Activated T-cell treated with anti-CD3 and anti-CD28 coated beads, Interleukin-2, amount 50 U/mL, for 24 hours (primary cell): ENCODE results near the gene PFKFB3.
A peak's percentile ranks its signal among the peaks of the same experiment; 100 is the strongest.
"Not testable (repeated sequence)": the region's sequence is repeated elsewhere in the genome, so short reads cannot be mapped to it uniquely, and the experiment has no call there.

Experiments used
- DNase-seq: peaks from one replicate; pipeline ENCODE4 v3.0.0-alpha.2; 2020
- H3K27ac Mint-ChIP-seq: 2 replicates; pipeline ENCODE4 v1.8.0; 2020; ENCODE audit warnings: mild to moderate bottlenecking, mixed read lengths
- H3K27me3 Mint-ChIP-seq: 2 replicates; pipeline ENCODE4 v1.8.0; 2020; ENCODE audit warnings: mixed read lengths
- H3K36me3 Mint-ChIP-seq: 2 replicates; pipeline ENCODE4 v1.8.0; 2020; ENCODE audit warnings: low read depth, mixed read lengths
- H3K4me1 Mint-ChIP-seq: 2 replicates; pipeline ENCODE4 v1.8.0; 2020; ENCODE audit warnings: low read depth, mixed read lengths
- H3K4me3 Mint-ChIP-seq: 2 replicates; pipeline ENCODE4 v1.8.0; 2020; ENCODE audit warnings: mild to moderate bottlenecking, moderate library complexity, mixed read lengths
- H3K9me3 Mint-ChIP-seq: 2 replicates; pipeline ENCODE4 v1.8.0; 2020; ENCODE audit warnings: mixed read lengths

The PFKFB3 gene

DNA sequence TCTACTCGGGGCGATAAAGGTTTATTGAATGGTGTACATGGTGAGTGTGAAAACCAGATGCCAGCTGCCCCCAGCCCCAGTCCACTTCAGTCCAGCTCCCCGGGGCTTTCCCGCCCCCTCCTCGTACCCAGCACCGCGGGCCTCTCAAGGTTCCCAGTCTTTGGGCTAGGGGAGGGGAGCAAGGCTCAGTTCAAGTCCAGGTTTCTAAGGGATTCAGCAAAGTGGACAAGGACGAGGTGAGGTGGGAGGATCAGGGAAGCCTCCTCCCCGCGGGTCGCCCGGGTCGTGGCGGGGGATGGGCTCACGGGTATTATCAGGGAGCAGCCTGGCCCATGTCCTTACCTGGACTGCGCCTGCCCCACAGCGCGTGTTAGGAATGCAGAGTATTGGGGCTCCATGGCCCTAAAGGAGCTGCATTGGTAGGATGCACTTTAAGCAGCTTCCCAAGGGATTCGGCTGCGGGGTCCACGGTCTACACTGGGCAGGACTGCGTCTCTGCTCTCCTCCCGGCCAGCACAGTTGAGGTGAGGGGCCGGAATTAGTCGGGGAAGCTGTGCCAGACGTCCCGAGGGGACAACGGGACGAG lies 541 bp upstream of the PFKFB3 start:
- H3K27me3 Mint-ChIP-seq: no peaks in the 10 kb centered on the region
- no peak for DNase-seq
- no peaks in the 10 kb centered on the region for H3K9me3 Mint-ChIP-seq
- H3K4me1 Mint-ChIP-seq: peaks cover 46% of the 10 kb centered on the region
- H3K27ac Mint-ChIP-seq: peak overlapping the region; percentile 96
- peak overlapping the region; percentile 83 for H3K4me3 Mint-ChIP-seq
- H3K36me3 Mint-ChIP-seq: peaks cover 14% of the 10 kb centered on the region

DNA sequence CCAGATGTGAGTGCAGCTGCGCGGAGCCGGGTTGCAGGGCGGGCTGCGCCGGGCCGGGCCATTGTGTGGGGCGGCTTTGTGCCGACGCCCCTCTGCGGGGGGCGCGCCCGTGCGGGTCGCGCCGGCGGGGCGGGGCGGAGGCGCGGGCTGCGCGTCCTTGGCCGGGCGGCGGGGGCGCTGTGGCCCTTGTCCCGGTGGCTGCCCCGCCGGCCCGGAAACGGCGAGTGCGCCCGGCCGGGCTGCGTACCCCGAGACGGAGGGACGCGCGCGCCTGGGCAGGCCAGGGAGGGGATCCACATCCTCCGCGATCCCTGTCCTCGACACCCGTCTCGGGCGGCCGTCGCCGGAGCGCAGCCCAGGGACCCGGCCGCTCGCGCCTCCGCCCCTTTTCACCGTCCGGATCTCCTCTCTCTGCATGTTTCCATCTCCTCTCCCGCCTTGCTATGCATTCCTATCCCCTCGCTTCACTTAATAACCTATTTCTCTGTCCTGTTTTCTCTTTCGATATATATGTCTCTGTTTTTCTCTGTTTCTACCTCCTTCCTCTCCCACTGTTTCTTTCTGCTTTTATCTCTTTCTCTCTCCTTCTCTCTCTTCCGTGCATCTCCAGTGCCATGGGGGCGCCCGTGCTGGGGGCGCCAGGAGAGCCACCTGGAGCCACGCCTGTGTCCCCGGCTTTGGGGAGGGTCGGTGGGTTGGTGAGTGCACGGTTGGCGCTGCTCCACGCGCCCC lies 765 bp downstream of the PFKFB3 start:
- Mint-ChIP-seq H3K36me3 (peaks cover 23% of the 10 kb centered on the region), H3K9me3 (no peaks in the 10 kb centered on the region), H3K4me3 (peak overlapping the region; percentile 89), H3K27me3 (no peaks in the 10 kb centered on the region), H3K27ac (peak overlapping the region; percentile 90), H3K4me1 (peaks cover 50% of the 10 kb centered on the region)
- peak; percentile 79 for DNase-seq

DNA sequence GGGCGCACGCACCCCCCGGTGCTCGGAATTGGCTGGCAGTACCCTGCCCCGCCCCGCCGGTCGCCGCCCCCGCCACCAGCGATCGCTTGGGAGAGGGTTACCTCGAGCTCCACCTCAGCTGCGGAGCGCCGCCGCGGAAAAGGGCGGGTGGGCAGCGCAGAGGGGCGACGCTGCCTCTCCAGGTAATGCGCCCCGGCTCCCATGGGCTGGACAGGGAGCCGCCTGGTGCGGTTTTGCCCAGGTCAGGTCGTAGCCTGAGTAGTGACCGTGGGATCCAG lies 1.3 kb downstream of the PFKFB3 start:
- Mint-ChIP-seq H3K4me3 (peak overlapping the region; percentile 89), H3K9me3 (no peaks in the 10 kb centered on the region), H3K36me3 (peaks cover 28% of the 10 kb centered on the region), H3K4me1 (peaks cover 53% of the 10 kb centered on the region), H3K27ac (no peak overlapping the region), H3K27me3 (no peaks in the 10 kb centered on the region)
- DNase-seq: peak; percentile 77

DNA sequence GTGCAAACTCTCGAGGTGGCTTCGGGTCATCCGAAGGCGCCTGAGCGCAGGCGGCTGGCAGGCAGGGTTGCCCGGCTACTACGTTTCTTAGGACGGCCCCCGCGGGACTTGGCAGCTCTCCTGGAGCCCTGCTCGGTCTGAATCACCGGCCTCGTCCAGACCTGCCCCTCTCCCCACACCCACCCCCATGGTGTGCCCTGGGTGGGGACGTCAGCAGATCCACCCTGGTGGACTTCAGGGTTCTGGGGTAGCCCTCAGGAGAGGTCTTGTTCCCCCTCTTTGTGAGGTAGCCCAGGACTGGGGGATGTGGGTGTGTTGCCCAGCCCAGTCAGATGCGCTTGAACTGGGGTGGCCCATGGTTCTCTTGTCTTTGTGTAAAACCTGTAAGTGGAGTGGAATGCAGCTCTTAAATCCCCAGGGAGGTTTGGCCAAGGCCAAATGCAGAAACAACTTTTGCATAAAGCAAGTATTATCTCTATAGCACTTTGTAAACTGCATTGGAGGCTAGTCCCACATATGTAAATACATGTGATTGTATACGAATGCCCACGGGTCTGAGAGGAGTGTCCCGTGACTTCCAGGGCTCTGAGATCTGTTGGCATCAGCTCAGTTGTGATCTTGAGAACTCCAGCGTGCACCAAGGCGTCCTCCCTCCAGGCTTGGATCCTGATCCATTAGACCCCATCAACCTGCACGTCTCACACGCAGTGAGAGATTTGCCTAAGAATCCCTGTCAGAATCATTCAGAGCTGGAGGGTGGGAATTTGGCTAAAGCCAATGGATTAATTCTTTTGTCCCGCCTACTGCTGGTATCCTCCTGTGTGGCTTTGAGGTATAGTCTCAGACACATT lies 1.8 kb downstream of the PFKFB3 start:
- Mint-ChIP-seq H3K27ac (peak overlapping the region; percentile 71), H3K4me3 (peak overlapping the region; percentile 89), H3K27me3 (no peaks in the 10 kb centered on the region), H3K36me3 (peaks cover 34% of the 10 kb centered on the region), H3K9me3 (no peaks in the 10 kb centered on the region), H3K4me1 (peaks cover 55% of the 10 kb centered on the region)
- no peak for DNase-seq

DNA sequence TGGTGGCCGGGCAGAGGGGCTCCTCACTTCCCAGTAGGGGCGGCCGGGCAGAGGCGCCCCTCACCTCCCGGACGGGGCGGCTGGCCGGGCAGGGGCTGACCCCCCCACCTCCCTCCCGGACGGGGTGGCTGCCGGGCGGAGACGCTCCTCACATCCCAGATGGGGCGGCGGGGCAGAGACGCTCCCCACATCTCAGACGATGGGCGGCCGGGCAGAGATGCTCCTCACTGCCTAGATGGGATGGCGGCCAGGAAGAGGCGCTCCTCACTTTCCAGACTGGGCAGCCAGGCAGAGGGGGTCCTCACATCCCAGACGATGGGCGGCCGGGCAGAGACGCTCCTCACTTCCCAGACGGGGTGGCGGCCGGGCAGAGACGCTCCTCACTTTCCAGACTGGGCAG lies 3.8 kb downstream of the PFKFB3 start:
- not testable (repeated sequence) for H3K27ac Mint-ChIP-seq, H3K27me3 Mint-ChIP-seq, H3K9me3 Mint-ChIP-seq, DNase-seq, H3K4me3 Mint-ChIP-seq
- Mint-ChIP-seq H3K4me1 (peaks cover 47% of the 10 kb centered on the region), H3K36me3 (peaks cover 45% of the 10 kb centered on the region)

DNA sequence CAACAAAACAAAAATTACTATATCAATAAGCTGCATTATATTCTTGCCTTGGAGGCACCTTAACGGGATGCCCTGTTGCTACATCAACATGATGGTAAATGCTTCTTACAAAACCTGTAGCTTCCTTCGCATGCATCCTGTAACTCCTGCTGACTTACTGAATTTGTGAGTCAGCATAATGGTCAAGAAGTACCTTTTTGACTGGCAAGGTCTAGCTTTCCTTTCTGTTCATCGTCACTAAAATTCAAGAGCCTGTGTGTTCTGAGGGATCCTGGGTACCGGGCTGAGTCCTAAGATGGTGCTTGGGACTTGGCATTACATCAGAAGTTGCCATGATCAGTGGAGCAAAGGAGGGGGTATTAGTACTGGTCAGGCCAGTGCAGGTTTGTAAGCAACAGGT lies 4.9 kb downstream of the PFKFB3 start:
- Mint-ChIP-seq H3K4me3 (no peak overlapping the region), H3K36me3 (peaks cover 53% of the 10 kb centered on the region)

DNA sequence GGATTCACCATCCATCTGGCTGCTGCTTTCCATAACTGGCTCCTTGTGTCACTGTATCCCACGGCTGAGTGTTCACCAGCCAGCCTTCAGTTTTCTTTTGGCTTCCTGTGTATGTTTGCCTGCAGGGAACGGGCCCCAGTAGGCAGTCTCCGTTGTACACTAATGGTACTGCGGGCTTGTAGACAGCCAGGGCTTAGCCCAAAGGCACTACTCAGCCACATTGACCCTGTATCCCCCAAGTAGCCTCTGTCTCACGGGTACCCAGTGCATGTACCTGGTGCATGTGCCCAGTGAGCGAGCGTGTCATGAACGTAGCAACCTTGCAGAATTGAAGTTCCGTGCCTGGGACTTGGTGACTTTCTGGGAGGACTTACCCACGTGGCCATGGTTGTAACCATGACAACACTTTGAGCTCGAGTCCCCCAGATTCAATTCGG lies 6.1 kb downstream of the PFKFB3 start:
- no peak for DNase-seq
- Mint-ChIP-seq H3K27me3 (no peaks in the 10 kb centered on the region), H3K36me3 (peaks cover 61% of the 10 kb centered on the region), H3K9me3 (no peaks in the 10 kb centered on the region), H3K4me3 (no peak overlapping the region), H3K27ac (peak overlapping the region; percentile 40), H3K4me1 (peaks cover 34% of the 10 kb centered on the region)

More for the DNA sequence above, 4.9 kb downstream of the PFKFB3 start:
- Mint-ChIP-seq H3K4me1 (peaks cover 36% of the 10 kb centered on the region), H3K27me3 (no peaks in the 10 kb centered on the region), H3K9me3 (no peaks in the 10 kb centered on the region), H3K27ac (peak overlapping the region; percentile 47)
- DNase-seq: no peak

DNA sequence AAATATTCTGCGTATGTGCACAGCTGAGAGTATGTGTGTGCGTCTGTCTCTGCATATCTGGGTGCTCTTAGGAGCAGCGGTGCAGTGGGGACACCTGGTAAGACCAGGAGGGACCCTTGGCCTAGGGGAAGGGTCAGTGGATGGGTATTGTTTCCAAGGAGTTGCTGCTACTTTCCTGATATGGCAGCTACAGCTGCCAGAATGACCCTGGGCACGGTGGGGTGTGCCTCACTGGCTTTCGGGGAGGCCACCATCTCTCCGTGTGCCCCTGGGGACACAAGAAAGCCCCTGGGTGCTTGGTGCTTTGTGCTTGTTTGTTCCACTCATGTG lies 8.6 kb downstream of the PFKFB3 start:
- no peaks in the 10 kb centered on the region for H3K9me3 Mint-ChIP-seq
- peaks cover 76% of the 10 kb centered on the region for H3K36me3 Mint-ChIP-seq
- H3K27me3 Mint-ChIP-seq: no peaks in the 10 kb centered on the region
- H3K27ac Mint-ChIP-seq: no peak overlapping the region
- no peak for DNase-seq
- H3K4me3 Mint-ChIP-seq: no peak overlapping the region
- peaks cover 24% of the 10 kb centered on the region for H3K4me1 Mint-ChIP-seq

DNA sequence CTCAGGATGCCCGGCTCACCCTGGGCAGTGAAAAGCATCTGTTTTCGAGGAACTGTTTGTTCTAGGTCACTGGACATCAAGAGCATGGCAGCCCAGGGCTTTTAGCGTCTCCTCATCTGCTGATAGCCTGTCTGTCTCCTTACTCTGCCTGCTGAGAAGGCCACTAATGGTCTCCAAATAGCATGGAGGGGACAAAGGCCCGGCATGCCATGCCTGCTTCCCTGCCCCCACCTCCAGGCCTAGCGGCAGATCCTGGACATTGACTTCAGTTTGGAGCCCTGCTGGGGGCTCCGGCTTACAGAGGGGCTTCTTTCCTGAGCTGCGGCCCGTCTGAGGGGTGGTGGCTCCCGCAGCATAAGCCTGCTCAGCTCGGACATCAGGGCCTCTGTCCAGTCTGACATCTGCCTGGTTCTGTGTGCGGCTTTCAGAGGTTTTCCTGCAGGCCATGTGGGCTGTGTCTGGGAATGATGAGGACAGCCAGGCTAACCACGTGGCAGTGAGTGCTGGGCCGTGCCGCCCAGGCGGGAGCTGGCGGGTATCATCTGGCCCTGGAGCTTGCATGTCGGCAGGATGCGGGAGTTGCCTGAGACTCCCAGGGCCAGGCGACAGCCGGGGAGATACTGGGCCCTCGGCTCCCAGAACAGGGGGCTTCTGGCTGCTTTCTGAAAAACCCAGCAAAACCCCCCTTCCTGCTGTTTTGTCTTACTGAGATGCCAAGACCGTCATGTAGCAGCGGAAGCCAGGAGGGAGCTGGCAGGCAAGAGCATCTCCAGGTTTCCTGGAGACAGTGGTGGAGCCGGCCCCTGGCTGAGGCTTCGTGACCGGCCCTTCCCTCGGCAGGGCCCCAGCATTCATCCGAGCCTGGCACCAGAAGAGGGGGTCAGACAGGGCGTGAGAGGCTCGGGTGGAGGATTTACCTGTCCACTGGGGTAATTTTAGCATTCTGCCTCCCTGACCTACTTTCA lies 9.2 kb downstream of the PFKFB3 start:
- H3K4me3 Mint-ChIP-seq: no peak overlapping the region
- no peak overlapping the region for H3K27ac Mint-ChIP-seq
- H3K4me1 Mint-ChIP-seq: peaks cover 24% of the 10 kb centered on the region
- DNase-seq: no peak
- H3K36me3 Mint-ChIP-seq: peaks cover 83% of the 10 kb centered on the region
- no peaks in the 10 kb centered on the region for H3K9me3 Mint-ChIP-seq
- no peaks in the 10 kb centered on the region for H3K27me3 Mint-ChIP-seq

DNA sequence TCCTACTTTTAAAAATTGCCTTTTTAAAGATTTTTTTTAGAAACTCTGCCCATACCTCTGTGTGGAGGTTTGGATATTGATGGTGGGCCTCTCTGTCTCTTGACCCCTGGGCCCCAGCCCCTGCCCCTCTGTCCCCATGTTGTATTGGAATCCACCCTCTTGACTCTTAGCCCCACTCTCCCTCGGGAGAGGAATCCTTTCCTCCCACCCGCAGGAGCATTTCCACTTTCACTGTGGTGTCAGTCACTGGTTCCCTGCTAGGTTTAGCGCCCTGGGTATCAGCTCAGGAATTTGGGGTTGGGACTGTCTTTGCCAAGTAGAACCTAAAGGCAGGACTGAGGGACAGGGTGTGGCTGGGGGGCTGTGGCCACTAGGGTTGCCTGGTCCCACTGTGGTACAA lies 10.1 kb downstream of the PFKFB3 start:
- peaks cover 86% of the 10 kb centered on the region for H3K36me3 Mint-ChIP-seq
- H3K27ac Mint-ChIP-seq: no peak overlapping the region
- H3K27me3 Mint-ChIP-seq: no peaks in the 10 kb centered on the region

DNA sequence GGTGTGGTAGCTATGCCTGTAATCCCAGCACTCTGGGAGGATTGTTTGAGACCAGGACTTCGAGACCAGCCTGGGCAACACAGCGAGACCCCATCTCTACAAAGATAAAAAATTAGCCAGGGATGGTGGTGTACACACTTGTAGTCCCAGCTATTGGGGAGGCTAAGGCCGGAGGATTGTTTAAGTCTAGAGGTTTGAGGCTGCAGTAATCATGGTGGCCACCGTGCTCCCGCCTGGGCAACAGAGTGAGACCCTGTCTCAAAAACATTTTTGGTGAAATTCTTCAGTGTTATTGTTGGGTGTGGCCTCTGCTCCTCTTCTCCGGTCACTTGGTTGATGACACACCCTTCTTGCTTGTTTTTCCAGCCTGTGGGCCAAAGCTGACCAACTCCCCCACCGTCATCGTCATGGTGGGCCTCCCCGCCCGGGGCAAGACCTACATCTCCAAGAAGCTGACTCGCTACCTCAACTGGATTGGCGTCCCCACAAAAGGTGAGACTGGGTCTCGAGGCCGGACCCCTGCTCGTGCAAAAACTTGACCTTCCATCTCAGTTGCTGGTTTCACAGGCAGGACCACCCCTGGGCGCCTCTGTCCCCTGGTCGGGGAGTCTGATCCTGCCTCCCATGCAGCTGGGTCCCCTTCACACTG lies 10.6 kb downstream of the PFKFB3 start:
- DNase-seq: no peak
- Mint-ChIP-seq H3K4me1 (peaks cover 13% of the 10 kb centered on the region), H3K4me3 (no peak overlapping the region), H3K9me3 (no peaks in the 10 kb centered on the region), H3K27ac (peak overlapping the region; percentile 65), H3K27me3 (no peaks in the 10 kb centered on the region), H3K36me3 (peaks cover 87% of the 10 kb centered on the region)

More for the DNA sequence above, 10.1 kb downstream of the PFKFB3 start:
- no peak overlapping the region for H3K4me3 Mint-ChIP-seq
- no peak for DNase-seq
- H3K4me1 Mint-ChIP-seq: peaks cover 17% of the 10 kb centered on the region
- no peaks in the 10 kb centered on the region for H3K9me3 Mint-ChIP-seq

DNA sequence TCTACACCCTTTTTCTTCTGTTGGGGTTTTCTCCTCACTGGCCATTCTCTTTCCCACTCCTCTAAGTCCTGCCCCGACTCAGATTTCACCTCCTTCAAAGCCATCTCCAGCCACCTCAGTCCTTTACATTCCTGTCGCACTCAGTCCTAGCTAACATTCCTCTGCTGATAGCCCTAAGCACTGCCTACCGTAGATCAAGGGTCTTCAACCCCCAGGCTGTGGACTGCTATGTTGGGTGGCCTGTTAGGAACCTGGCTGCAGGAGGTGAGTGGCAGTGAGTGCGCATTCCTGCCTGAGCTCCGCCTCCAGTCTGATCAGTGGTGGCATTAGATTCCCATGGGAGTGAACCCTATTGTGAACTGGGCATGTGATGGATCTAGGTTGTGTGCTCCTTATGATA lies 11.2 kb downstream of the PFKFB3 start:
- Mint-ChIP-seq H3K27ac (peak overlapping the region; percentile 65), H3K27me3 (no peaks in the 10 kb centered on the region), H3K4me1 (peaks cover 8% of the 10 kb centered on the region), H3K36me3 (peaks cover 87% of the 10 kb centered on the region), H3K4me3 (no peak overlapping the region), H3K9me3 (no peaks in the 10 kb centered on the region)
- DNase-seq: no peak

DNA sequence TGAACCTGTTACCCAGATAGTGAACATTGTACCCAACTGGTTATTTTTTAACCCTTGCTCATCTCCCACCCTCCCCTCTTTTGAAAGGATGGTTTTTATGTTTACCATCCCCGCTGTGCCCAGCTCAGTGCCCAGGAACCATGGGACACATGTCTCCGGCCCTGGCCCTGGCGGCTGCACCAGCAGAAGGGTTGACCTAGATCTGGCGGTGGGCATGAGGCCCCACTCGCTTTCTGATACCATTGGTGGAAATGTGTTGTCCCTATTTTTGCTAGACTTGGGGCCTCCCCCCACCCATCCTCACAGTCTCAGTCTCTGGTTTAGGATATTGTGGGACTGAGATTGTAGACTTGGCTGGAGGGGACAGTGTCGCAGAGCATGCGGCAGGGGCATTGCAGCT lies 11.9 kb downstream of the PFKFB3 start:
- Mint-ChIP-seq H3K36me3 (peaks cover 87% of the 10 kb centered on the region), H3K27ac (no peak overlapping the region), H3K9me3 (no peaks in the 10 kb centered on the region), H3K4me3 (no peak overlapping the region), H3K4me1 (peaks cover 5% of the 10 kb centered on the region), H3K27me3 (no peaks in the 10 kb centered on the region)
- no peak for DNase-seq

DNA sequence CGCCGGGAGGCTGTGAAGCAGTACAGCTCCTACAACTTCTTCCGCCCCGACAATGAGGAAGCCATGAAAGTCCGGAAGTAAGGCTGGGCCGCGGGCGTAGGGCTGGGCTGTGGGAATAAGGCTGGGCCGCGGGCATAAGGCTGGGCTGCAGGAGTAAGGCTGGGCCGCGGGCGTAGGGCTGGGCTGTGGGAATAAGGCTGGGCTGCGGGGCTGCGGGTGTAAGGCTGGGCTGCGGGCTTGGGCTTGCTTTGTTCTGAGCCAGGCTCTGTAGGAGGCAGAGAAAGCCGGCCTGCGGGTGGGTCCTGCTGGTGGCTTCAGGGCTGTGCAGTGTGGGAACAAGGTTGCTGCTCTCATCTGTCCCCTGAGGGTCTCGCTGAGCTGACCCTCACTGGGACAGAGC lies 12.5 kb downstream of the PFKFB3 start:
- H3K9me3 Mint-ChIP-seq: no peaks in the 10 kb centered on the region
- peaks cover 90% of the 10 kb centered on the region for H3K36me3 Mint-ChIP-seq
- no peak overlapping the region for H3K27ac Mint-ChIP-seq

More for the DNA sequence above, 12.5 kb downstream of the PFKFB3 start:
- peaks cover 4% of the 10 kb centered on the region for H3K4me1 Mint-ChIP-seq
- H3K27me3 Mint-ChIP-seq: no peaks in the 10 kb centered on the region
- no peak for DNase-seq
- no peak overlapping the region for H3K4me3 Mint-ChIP-seq
